NCI-H526 treated with DMSO at 0.1 percent for 48 hours (cell line): ENCODE results near the gene VEPH1.

Experiments used
- DNase-seq: peaks from one replicate; lab custom pipeline; 2025; lab: John Stamatoyannopoulos, UW

VEPH1 gene

GRCh38 chr3:157301755-157302154 is 201.5 kb downstream of the VEPH1 start:
- DNase-seq: no peak

DNA sequence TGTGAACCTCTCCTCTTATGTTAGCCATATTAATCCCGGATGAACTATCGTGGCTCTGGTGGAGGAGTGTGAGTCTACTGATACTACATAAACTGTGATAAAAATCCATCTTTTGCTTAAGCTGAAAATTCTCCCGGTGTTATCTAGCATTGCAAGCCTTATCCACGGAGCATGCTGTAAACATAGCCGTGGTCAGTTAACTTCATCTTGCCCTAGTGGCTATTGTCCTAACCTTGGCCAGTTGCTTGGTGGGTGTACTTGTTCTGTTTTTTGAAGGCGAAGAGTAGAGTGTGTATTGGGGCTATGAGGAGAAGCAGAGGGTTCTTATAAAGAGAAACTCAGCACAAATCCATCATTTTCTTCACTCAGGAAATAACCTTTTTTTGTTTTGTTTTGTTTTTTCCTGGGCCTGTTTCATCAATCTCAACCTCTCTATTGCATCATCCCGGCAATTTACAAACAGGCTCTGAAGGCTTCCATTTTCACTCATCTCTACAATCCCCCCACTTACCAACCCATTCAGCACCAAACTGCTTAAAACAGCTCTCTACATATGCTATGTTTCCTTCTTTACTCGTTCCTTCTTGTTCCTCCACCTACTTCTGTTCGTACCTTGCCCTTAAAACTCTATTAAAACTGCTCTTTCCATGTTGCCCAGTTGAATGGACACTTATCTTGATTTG is 202.1 kb downstream of the VEPH1 start:
- no peak for DNase-seq

- DNase-seq: no peak
Measured at GRCh38 chr3:157300094-157300493, 203.1 kb downstream of the VEPH1 start.

DNA sequence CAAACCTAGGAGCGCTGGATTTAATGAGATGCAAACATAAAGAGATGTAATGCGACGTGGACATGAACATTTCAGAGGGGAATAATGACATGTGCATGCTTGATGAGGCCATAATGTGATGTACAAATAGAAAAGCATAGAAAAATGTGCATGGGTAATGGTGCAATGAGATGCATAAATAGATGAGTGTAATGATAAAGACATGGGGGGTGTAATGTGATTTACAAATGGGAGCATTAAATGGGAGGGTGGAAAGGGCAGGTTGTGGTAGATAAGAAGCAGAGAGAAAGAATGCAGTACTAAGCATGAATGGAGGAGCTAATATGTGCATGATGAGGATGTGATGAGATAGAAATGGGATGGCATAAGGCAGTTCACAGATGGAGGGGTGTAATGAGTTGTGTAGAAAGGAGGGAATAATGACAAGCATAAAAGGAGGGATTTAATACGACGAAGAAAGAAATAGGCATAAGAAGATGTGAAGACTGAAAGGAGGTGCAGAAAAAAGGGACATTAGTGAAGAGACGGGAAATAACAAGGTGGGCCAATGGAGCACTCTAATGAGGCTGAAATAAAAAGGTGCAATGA is 205.8 kb downstream of the VEPH1 start:
- DNase-seq: peak; percentile 23

GRCh38 chr3:157294953-157295352 is 208.3 kb downstream of the VEPH1 start:
- no peak for DNase-seq

DNA sequence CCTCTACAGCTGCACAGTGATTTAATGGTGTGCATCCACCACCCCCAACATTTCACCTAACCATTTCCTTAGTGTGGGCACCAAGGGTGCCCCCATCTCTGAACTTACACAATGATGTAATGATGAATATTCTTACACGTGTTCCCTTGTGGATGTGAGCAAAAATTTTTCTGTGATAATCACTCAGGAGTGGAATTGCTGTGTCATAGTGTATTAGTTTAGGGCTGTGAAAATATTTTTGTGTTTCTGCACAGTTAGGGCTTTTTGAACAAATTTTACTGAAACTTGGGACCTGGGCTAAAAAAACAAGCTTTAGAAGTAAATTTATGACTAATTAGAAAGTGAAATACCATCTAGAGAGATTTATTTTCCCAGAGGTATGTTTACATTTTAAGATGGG is 208.7 kb downstream of the VEPH1 start:
- DNase-seq: no peak

GRCh38 chr3:157290766-157291165 is 212.4 kb downstream of the VEPH1 start:
- DNase-seq: no peak

- DNase-seq: no peak
Measured at GRCh38 chr3:157285966-157286365, 217.2 kb downstream of the VEPH1 start.

DNA sequence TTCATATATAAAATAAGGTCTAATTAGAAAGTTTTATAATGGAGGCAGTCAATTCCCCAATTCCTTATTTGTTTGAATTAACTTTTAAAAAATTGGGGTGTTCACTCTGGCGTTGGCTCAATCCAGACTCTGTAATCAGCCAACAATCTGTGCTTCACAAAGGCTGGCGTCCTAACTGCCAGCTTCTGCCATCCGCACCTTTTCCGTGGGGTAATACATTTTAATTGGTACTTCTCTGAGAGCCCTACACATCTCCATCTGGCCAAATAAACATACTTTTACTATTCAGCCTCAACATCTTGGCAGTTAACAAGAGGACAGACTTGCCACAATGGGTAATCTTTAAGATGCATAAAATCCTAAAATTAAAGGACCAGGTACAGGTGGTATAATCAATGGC is 218.1 kb downstream of the VEPH1 start:
- DNase-seq: no peak

DNA sequence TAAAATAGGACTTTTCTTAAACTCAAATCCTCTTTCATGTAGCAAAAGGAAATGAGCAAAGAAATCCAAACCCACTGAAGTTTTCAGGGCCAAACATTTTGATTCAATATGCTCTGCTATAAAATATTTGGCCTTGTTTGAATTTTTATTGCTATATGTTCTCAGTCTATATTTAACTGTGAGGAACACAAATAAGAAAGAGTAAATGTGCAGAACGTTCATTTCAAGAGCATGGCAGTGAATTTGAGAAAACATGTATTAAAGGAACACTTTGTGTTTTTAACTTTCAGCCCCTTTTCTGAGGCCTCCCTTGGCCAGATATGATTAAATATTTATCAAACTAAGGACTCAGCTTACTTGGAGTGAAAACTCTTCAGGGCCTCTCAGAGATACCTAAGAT is 218.5 kb downstream of the VEPH1 start:
- DNase-seq: no peak

- DNase-seq: no peak
Measured at GRCh38 chr3:157282261-157283191, 220.7 kb downstream of the VEPH1 start.

DNA sequence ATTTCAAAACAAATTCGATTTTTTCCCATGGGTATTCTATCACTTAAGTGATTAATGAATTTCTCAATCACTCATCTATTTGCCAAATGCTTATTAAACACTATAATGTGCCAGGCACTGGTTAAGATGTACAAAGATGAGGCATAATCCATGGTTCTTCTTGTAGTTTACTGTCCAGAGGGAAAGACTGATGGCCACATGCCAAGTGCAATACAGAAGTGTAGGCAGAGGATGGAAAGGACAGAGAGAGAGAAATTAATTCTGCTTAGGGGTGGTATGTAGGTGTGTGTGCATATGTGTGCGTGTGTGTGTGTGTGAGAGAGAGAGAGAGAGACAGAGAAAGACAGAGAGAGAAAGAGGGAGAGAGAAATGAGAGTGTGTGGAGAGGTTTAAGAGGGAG is 222.4 kb downstream of the VEPH1 start:
- no peak for DNase-seq

DNA sequence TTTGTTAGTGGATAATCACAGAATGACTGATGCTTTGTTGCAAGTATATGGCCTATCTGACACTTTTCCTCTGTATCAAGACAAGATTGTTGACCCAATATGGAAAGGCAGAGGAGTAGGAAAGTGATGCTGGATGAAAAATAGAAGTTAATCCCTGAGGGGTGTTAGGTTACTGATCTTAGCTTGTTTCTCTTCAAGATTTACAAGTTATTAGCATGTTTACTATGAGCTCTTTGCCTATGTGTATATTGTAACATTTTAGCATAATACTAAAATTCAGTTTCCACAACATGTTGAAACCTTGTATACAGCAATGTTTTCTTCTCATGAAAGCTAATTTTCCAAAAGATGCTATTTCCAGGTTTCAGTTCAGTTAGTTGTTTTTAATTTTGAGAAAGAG is 222.9 kb downstream of the VEPH1 start:
- DNase-seq: no peak

DNA sequence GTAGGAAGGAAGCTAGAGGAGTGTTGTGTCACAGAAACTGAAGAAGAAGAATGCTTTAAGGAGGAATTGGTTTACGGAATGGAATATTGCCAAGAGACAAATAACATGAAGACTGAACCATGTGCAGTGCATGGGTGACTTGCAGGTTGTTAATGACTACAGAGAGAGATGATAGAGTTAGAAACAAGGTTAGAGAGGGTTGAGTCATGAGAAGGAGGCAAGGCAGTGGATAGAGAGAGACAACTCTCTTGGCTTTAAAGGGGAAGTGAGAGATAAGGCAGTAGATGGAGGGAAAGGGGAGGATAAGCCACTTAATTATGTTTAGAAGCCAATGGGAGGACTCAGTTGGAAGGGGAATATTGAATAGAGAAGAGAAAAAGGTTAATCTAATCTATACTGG is 224.0 kb downstream of the VEPH1 start:
- DNase-seq: no peak

GRCh38 chr3:157276801-157277200 is 226.4 kb downstream of the VEPH1 start:
- DNase-seq: no peak

DNA sequence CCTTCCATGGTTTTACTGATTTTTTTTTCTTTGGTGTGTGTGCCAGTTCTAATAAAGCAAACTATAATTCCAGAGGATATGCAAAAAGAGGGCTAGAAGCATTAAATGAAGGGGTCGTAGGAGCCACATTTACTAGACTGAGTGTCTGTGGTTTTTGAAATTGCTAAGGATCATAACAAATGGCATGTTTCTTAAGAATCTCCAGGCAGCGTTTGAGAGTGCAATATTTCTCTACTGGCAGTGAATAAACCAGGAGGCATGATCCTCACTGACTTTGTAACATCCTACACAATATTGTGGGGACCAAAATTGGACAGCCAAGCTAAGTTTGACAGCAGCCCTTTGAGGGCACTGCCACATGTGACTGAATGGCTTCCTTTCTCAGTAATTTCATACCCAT is 227.4 kb downstream of the VEPH1 start:
- DNase-seq: no peak

DNA sequence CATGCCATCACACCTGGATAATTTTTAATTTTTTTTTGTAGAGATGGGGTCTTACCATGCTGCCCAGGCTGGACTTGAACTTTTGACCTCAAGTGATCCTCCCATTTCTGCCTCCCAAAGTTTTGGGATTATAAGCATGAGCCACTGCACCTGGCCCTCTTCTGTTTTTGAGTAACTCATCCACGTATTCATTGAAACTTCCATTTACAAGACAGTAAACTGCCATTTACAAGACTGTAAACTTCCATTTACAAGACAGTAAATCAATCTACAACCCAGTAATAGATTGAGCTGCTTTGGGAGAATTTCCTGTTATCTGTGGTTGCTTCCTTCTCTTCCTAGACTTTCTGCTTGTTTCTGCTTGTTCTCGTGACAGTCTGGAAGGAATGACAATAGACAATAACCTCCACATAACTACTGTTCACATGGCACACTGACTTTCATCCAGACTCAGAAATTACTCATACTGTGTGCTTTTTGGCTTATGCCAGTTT is 228.5 kb downstream of the VEPH1 start:
- DNase-seq: no peak

DNA sequence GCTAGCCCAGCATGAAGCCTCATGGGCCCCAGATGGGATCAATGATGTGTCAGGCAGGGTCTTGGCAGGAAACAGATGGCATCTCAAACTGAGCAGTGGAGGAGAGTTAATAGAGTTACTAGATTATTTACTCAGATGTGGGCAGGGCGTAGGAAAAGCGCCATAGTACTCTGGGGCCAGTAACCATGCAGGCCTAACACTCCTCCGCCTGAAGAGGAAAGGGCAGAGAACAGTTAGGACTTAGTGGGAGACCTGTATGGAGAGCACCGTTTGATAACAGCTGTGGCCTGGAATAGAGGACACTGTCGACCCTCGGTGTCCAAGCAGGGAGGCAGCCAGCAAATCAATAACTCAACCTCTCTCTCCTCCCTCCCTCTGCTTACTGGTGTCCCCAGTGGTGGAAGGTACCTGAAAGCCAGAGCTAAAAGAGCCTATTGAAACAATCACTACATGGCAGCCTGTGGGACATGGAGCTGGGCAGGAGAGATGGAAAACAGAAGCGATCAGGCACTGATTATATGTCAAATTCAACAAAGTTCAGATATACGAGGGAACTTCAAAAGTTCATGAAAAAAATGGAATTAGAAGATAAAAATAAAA is 231.8 kb downstream of the VEPH1 start:
- no peak for DNase-seq

- no peak for DNase-seq
Measured at GRCh38 chr3:157268026-157268425, 235.2 kb downstream of the VEPH1 start.

GRCh38 chr3:157265931-157266330 is 237.3 kb downstream of the VEPH1 start:
- DNase-seq: peak; percentile 8

DNA sequence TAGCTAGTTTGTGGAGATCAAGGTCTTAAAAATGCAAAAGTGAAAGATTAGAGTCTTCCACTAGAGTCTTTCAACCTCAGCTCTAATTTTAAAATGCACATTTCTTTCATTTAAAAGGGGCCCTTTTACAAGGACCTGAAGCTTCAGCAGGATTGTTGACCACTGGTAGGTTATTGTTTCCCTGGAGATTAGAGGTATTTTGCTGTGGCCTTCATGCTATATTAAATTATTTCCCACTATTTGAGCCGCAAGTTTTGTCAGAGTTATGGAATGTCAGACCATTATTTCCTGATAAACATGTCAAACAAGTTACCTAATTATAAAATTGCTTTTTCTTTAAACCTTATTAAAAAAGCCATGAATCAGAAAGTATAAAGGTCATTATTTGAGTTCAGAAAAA is 240.2 kb downstream of the VEPH1 start:
- DNase-seq: no peak

- DNase-seq: no peak
Measured at GRCh38 chr3:157261000-157261399, 242.2 kb downstream of the VEPH1 start.
